A549 treated with AZD9567 at 1 μM for 4 hours (cell line): Measurements from ENCODE around the gene LYRM1. TPM values are rescaled to one million over a fixed set of nuclear protein-coding genes. Genes with fewer than 3 reads are reported as not detected.

Source experiments
- total RNA-seq: library from RNA; stranded (reverse); fragments of 200-300 nt; extraction: Qiagen RNA extraction; gene quantifications from 5 replicates; pipeline ENCODE4 v1.2.3, GENCODE V29; 2022; ENCODE audit not compliant: insufficient read depth

LYRM1 gene
- 28.0 to 37.2 TPM (median 32.5 TPM) in 5 replicates for total RNA-seq

GRCh38 chr16:20900299-20901067 is at the start of gene LYRM1, which contains the start of gene DCUN1D3:
LYRM1 (plus strand) TSS chr16:20900771; CDS start chr16:20915556, 14,785 bp downstream.
DCUN1D3 (minus strand) TSS chr16:20900358; CDS start chr16:20862538, 37,820 bp downstream.

Other genes starting within 250 kb of the LYRM1 start
- not detected in 5 replicates for gene ACSM1, start 203.1 kb upstream of the LYRM1 start, total RNA-seq
- gene THUMPD1, start 159.0 kb upstream of the LYRM1 start, total RNA-seq: 20.3 to 37.0 TPM (median 22.6 TPM) in 5 replicates
- 3.5 to 5.6 TPM (median 4.4 TPM) in 5 replicates for gene ACSM3, start 136.8 kb upstream of the LYRM1 start, total RNA-seq
- gene ERI2, start 94.3 kb upstream of the LYRM1 start, total RNA-seq: 6.8 to 15.4 TPM (median 14.0 TPM) in 5 replicates
- 3.9 to 9.2 TPM (median 4.4 TPM) in 5 replicates for gene REXO5, start 94.2 kb upstream of the LYRM1 start, total RNA-seq
- 6.0 to 7.8 TPM (median 6.7 TPM) in 5 replicates for gene DCUN1D3, start 413 bp upstream of the LYRM1 start, total RNA-seq